ENCODE data around the gene CAMTA2.

DNA sequence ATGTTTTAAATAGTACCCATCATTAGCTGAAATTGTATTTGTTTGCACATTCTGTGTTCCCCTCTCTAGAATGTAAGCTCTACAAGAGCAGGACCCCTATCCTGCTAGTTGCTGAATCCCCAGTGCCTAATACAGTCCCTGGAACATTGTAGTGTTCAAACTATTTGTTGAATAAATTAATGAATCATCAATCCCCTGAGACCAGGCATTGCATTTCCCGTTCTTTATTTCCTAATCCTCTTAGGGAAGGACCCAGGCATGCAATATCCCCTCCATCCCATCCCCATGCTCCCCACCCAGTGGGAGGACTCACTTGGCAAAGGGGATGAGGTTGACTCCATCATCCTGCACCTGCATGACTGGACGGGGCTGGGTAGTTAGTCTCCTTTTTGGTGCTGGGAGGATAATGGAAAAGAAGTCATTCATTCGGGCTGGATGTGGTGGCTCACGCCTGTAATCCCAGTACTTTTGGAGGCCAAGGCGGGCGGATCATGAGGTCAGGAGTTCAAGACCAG is 6.7 kb upstream of the CAMTA2 start:
- TF ChIP-seq CTCF (conservative IDR thresholded peaks at IDR 0.05 in 1 of 2, IDR thresholded peaks at IDR 0.05 in 1 of 2; ENCODE audit: extremely low read depth in 1 of 2, insufficient read depth in 1 of 2, low read depth in 1 of 2, low read length in 2 of 2) (no peak), EZH2 (IDR thresholded peaks at IDR 0.05; ENCODE audit: borderline replicate concordance, low read length) (no peak)

All from mammary epithelial cell (primary cell).